Stimulated activated CD4-positive, alpha-beta T cell treated with anti-CD3 and anti-CD28 coated beads, Interleukin-2, amount 100 ng/mL, for 48 hours (primary cell): ENCODE measurements around the gene FZR1.
"Not testable (repeated sequence)": the region's sequence is repeated elsewhere in the genome, so short reads cannot be mapped to it uniquely, and the experiment has no call there.

Experiments
- DNase-seq, 2 donors: peaks; one replicate each; pipeline ENCODE4 v3.0.0-alpha.2; 2020

FZR1 gene

GRCh38 chr19:3516675-3517207 lies 10.6 kb downstream of the FZR1 start:
- DNase-seq: no peak

GRCh38 chr19:3517638-3518037 lies 11.5 kb downstream of the FZR1 start:
- DNase-seq: no peak

- no peak for DNase-seq
Measured at GRCh38 chr19:3518255-3518654, 12.1 kb downstream of the FZR1 start.

GRCh38 chr19:3518659-3519058 lies 12.5 kb downstream of the FZR1 start:
- no peak for DNase-seq

- DNase-seq: no peak
Measured at GRCh38 chr19:3519126-3519525, 13.0 kb downstream of the FZR1 start.

- no peak for DNase-seq
Measured at GRCh38 chr19:3520166-3521103, 14.3 kb downstream of the FZR1 start.

- DNase-seq: no peak
Measured at GRCh38 chr19:3521104-3521445, 15.0 kb downstream of the FZR1 start.

- no peak for DNase-seq
Measured at GRCh38 chr19:3522421-3523360, 16.6 kb downstream of the FZR1 start.

- no peak for DNase-seq
Measured at GRCh38 chr19:3523361-3524077, 17.4 kb downstream of the FZR1 start.

- no peak for DNase-seq
Measured at GRCh38 chr19:3524078-3524842, 18.1 kb downstream of the FZR1 start.

- no peak for DNase-seq
Measured at GRCh38 chr19:3524904-3525451, 18.9 kb downstream of the FZR1 start.

GRCh38 chr19:3526507-3527237 lies 20.6 kb downstream of the FZR1 start:
- DNase-seq: no peak

GRCh38 chr19:3527238-3527910 lies 21.3 kb downstream of the FZR1 start:
- no peak for DNase-seq

- DNase-seq: no peak
Measured at GRCh38 chr19:3528080-3528479, 22.0 kb downstream of the FZR1 start.

GRCh38 chr19:3528539-3529211 lies 22.6 kb downstream of the FZR1 start:
- no peak for DNase-seq

GRCh38 chr19:3529299-3529698 lies 23.2 kb downstream of the FZR1 start:
- DNase-seq: not testable (repeated sequence)

- no peak for DNase-seq
Measured at GRCh38 chr19:3530389-3530788, 24.3 kb downstream of the FZR1 start.

- no peak for DNase-seq
Measured at GRCh38 chr19:3531716-3532115, 25.6 kb downstream of the FZR1 start.

- DNase-seq: no peak
Measured at GRCh38 chr19:3532154-3532786, 26.2 kb downstream of the FZR1 start.
